Activated T-cell treated with anti-CD3 and anti-CD28 coated beads for 4 hours (primary cell): ENCODE results near the gene ARHGAP24.

Experiments
- DNase-seq: peaks from one replicate; pipeline ENCODE4 v3.0.0-alpha.2; 2020

ARHGAP24 gene

GRCh38 chr4:85474818-85475630 is at the start of gene ARHGAP24:
Gene ARHGAP24, plus strand, starts transcription at chr4:85475150.
- no peak for DNase-seq

GRCh38 chr4:85426366-85426765 is 48.6 kb upstream of the ARHGAP24 start:
- DNase-seq, result no peak

DNA sequence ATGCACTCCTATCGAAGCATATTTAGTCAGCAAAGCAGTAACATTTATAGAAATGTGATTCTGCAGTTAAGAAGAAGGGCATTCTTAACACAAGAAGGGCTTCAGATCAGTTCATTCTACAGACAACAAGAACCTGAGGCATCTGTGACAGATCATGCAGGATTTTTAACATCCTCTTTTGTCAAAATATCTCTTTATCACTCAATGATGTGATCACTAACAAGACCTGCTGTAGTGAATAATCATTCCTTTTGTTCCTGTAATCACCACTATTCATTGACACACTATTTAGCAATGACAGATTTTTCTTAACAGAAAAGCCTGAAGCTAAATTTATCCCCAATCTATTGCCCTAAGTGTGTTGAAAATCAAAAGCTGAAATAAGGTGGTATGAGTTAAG is 47.8 kb upstream of the ARHGAP24 start:
- no peak for DNase-seq

DNA sequence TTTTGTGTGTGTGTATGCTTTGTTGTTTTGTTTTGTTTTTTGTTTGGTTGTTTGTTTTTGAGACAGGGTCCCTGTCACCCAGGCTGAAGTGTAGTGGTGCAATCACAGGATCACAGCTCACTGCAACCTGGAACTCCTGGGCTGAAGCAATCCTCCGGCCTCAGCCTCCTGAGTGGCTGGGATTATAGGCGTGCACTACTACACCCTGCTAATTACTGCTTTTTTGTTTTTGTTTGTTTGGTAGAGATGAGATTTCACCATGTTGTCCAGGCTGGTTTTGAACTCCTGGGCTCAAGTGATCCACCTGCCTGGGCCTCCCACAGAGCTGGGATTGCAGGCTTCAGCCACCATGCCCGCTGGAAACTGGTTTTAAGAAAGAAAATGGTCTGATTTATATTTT is 44.7 kb upstream of the ARHGAP24 start:
- DNase-seq, result no peak

DNA sequence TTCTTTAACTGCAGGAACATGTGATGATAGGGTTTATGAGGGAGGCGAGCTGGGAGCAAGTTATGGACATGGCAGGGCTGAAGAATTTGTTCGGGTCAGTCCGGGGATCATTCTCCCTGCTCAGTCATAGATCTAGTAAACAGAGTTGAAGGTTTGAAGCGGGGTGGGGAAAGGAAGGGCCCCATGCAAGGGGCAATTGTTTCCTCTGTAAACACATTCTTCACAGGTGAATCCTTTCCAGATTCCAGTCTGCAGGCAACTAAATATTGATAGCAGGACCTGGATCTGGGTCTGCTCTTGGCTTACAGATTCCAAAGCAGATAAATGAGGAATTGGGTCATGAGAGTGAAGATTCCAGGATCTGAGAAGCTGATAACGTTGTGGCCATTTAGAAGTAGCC is 44.3 kb upstream of the ARHGAP24 start:
- DNase-seq, result no peak

DNA sequence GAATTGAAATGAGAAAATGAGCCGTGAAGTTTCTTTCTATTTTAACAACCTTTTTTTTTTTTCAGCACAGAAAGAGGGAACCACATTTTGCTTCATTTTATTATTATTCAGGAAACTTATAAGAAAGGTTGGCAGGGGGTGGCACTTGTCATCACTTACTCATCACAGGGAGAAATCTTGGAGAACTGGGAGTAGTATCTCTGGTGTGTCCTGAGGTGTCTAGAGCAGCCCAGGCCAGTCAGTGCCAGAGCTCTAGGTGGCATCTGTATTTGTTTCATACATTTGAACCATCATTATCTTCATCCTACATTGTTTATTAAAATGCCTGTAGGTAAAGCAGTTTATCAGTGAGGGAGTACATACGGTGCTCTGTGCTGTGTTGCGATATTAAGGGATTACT is 43.8 kb upstream of the ARHGAP24 start:
- no peak for DNase-seq

DNA sequence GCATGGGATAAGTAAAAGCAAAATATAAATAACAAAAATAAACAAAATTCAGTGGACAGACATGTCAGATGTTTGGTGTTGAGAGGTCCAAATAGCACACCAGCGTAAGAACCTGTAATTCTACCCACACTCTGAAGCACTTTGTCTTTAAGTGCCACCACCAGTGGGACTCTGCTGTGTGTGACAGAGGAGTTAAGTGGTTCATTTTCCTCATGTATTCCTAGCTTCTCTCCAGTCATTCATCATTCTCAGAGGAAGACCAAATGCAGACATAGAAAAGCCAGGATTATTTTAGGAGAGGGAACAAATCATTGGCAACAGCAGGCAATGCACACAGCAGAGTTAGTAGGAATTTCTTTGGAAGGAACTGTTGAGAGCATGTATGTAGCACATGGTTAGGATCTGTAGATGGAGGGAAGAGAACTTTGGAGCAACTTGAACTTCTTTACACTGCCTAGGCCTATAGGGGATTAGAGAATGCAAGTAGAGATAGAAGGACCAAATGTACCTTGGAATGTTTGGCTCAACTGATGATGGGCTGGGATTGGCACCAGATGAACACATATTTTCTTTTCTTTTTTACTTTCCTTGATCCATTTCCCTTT is 43.0 kb upstream of the ARHGAP24 start:
- DNase-seq, result no peak

GRCh38 chr4:85445050-85445639 is 29.8 kb upstream of the ARHGAP24 start:
- DNase-seq, result no peak

GRCh38 chr4:85446141-85446861 is 28.6 kb upstream of the ARHGAP24 start:
- no peak for DNase-seq

DNA sequence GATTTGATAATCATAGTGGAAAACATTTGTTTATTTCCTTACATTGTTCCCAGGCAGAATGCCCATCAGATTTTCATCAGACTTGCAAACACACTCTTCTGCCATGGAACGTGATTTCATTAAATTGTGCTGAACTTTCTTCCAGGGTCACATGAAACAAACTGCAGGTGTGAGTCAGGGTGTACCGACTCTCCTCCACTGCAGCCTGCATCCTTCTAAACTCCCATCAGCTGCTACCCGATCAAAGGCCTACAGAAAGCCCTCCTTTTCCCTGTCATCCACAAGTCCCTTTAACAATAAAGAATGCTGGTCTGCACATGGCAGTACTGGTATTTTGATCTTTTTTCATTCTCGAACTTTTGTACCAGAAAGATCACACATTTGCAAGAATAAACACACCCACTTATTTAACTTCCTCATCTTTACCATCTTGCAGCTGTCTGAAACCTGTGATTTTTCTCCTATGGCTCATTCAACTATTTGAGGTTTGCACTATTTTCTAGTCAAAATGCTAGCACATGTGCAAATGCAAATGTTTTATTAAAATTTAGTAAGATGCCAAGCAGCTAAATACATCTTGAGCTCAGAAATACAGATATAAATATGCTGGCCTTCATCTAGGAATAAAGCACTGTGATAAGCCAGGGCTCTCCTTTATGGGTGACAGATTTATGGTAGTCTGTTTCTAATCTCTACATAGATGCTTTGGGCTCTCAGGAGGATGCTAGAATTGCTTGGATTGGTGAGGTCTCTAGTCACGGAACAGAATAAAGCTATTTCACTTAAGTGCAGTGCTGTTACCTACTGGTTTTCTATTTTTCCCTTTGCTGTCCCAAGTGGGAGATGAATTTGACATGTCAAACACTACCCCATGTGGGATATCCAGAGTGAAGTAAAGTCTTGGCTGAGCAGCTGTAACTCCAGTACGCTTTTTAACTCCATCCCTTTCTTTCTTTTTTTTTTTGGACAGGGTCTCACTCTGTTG is 25.8 kb upstream of the ARHGAP24 start:
- DNase-seq, result no peak

DNA sequence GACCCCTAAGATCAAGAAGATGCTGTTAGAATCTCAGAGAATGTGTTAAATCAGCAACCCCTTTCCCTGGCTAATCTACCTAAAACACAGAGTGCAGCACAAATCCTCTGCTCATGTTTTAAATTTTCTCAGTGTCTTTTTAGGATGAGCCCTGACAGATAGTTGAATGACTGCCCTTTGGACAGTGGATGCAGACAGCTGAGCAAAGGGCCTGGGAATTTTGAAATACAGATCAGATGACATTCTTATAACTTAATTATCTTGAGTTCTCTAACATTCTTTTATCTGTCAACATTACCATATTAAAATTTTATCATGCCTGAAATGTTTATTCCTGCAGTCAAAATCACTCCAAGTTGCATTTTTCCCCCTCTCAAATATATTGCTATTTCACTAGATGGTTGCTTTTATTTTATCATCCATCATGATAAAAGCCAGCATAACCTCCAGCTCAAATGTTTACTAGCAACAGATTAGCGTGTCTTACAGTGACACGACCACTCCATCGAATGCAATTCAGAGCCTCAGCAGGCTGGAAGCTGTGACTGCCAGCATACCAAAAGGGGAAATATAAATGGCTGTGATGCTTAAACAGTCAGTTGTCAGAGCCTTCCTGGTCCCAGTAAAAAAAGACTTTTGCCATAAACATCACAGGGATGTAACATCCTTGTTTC is 22.8 kb upstream of the ARHGAP24 start:
- no peak for DNase-seq

DNA sequence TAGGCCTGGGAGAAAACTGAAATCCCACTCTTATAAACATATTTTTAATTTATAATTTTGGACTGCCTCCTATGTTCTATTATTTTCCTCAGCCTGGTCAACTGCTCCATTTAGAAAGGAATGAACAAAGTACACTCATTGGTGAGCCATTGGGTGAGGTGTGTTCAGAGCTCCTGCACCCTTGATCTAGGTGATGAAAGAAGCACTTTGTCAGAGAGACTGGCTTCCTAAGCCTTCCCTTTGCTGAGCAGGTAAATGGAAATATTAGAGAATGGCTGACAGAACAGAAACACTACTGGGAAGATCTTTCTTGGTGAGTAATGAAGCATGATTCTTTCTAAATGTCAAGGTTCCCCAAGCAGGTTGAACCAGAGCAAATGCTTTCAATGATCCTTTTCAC is 19.0 kb upstream of the ARHGAP24 start:
- DNase-seq, result no peak

GRCh38 chr4:85457752-85458467 is 17.0 kb upstream of the ARHGAP24 start:
- no peak for DNase-seq

GRCh38 chr4:85459736-85460135 is 15.2 kb upstream of the ARHGAP24 start:
- DNase-seq, result no peak

DNA sequence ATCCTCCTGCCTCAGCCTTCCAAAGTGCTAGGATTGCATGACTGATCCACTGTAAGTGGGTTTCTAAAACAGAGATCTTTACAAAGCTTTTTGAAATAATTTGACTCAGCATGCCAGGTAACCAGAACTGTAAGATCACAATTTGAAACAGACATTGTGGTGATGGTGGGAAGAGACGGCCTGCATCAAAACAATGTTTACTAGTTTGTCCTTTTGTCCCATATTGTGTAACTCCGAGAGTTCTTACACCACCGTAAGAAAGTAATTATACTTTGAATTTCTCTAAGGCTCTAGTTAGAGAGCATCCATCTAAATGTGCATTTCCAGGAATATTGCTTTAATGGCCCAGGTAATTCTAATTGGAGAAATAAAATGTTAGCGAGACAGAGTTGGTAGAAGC is 594 bp upstream of the ARHGAP24 start:
- no peak for DNase-seq

- DNase-seq, result no peak
These were observed 782 bp downstream of the ARHGAP24 start for GRCh38 chr4:85475631-85476233.

DNA sequence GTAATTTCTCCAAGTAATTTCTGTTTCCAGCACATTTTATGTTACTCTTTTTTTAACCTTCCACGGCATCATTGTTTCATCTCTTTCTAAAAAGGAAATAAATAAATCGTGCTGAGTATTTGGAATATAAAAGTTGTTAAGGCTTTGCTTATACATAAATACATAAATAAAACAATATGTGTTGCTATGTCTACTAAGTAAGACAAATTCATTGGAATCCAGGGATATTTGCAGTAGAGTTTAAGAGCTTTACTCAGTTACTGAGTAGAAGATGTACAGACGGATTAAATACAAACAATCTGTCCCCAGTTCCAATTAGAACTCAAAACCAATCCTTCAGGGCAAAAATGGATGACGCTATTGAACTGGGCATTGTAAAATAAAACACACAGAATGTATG is 1.4 kb downstream of the ARHGAP24 start:
- DNase-seq, result no peak

DNA sequence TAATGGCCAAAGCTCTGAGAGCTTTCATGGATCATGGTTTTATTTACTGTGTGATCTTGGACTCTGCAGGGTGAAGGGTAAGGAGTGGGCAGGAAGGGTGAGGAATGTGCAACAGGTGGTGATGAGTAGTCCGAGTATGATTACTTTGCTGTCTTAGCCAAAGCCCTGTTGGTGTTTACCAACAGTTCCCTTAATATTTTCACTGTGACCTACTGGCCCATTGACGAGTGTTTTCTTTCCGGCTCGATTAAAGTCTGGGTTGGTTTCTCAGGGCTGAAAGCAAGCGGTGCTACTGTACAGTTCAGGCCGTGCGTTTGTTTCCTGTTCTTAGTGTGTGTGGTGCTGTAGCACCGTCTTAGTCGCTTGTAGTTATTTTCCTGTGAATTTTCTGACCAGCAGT is 2.6 kb downstream of the ARHGAP24 start:
- DNase-seq, result no peak

DNA sequence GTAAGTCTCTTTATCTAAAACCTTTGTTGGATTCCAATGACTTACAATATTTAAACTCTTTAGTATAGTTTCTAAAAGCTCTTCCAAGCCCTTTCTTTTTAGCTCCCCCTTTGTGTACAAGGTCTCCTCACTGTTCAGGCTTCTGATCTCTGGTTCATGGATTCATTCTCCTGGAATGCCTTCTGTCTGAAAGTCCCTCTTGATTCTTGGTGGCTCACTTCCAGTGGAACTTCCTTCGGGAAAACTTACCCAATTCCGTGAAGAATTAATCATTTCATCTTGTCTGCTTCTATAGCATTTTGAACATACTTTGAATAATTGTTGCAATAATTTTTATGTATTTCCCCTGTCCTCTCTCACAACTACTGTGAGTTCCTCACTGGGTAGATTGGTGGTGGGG is 3.6 kb downstream of the ARHGAP24 start:
- DNase-seq, result no peak

GRCh38 chr4:85482010-85482738 is 7.2 kb downstream of the ARHGAP24 start:
- no peak for DNase-seq
